Mucosa of descending colon (tissue), 3 donors: ENCODE measurements around the gene ARHGEF10L. TPM values are rescaled to one million over a fixed set of nuclear protein-coding genes. Genes with fewer than 3 reads are reported as not detected.

Experiments
- ATAC-seq: fragments of 200-7000 bp; cut with Tn5 transposase; one replicate; pipeline ENCODE4 v1.9.1; 2020; ENCODE audit warnings: mild to moderate bottlenecking, moderate library complexity
- DNase-seq, 3 donors: peaks; one replicate each; pipeline ENCODE4 v3.0.0-alpha.2; 2020
- H3K36me3 ChIP-seq: fragments of 200-600 bp; one replicate; pipeline ENCODE4 v1.8.0; 2021; ENCODE audit warnings: low read depth, mild to moderate bottlenecking
- H3K4me1 ChIP-seq: fragments of 200-600 bp; one replicate; pipeline ENCODE4 v1.8.0; 2021; ENCODE audit warnings: low read depth, mild to moderate bottlenecking
- H3K4me3 ChIP-seq: fragments of 200-600 bp; one replicate; pipeline ENCODE4 v1.8.0; 2021; ENCODE audit warnings: mild to moderate bottlenecking
- H3K9me3 ChIP-seq: fragments of 200-600 bp; one replicate; pipeline ENCODE4 v1.8.0; 2021; ENCODE audit warnings: mild to moderate bottlenecking
- intact Hi-C, 2 donors: fragments of 100-400 bp; cut with DNase I in 1 of 2; cut with micrococcal nuclease in 1 of 2; formaldehyde crosslinking; loops; one replicate each; pipeline versions ENCODE4 v1.11.0 to v1.11.1; 2022; cut with DNase I, micrococcal nuclease
- total RNA-seq, 3 donors: library from RNA; stranded (reverse); fragmentation: NEBNext Ultra II Directional in 2 of 3; extraction: Animal tissue kit (Norgen Biotek cat#: 25700) in 2 of 3; gene quantifications; one replicate each; pipeline versions ENCODE4 v1.2.1 to v1.2.4, GENCODE V29; 2021 to 2023
- TF ChIP-seq, protein P1 (sequence below): fragments of 200-600 bp; IDR thresholded peaks from one replicate; pipeline ENCODE4 v1.8.0; 2022; ENCODE audit warnings: antibody characterized with exemption, mild to moderate bottlenecking
- donor health status: DM: no; HTN: no; CAD: no; lungs with moderate emphysema.
- donor health status: DM: no; HTN: no; CAD: no.
- donor health status: DM: no; HTN: yes; CAD: no.

Gene ARHGEF10L
- total RNA-seq, 3 donors from 2014 or later: 87.6 to 146 (median 144) TPM

DNA sequence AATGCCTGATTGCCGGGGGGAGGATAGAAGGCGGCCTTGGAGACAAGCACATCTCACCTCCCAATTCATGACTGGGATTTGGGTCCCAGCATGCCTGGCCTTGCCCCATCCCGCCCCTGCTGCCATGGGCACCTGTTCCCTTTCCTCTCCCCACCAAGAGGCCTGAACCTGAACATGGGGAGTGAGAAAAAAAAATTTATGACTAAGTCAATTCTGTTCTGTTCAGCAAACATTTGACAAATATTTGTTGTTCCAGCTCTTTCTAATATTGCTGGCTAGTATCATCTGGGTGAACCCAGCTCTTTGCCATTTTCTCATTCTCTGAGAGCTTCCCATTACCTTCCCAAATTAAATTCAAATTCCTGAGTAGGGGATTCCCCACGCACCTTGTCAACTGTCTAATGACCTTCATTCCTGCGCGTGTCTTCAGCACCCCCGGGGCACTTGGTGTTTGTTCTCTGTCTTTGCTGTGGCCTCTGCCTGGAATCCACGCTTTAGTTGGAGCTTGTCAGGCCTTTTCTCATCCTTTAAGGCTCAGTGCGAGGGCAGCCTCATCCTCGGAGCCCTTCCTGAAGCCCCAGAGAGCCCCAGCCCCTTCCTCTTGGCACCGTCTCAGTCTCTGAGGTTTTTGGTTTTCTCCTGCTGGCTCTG is 42.8 kb downstream of the ARHGEF10L start:
- no peak overlapping the region for H3K4me3 ChIP-seq
- intact Hi-C loops: no loop called here
- ATAC-seq (peak; percentile 4), DNase-seq (peak in 1 of 3 donors; percentile 49)
- TF ChIP-seq, protein P1, sequence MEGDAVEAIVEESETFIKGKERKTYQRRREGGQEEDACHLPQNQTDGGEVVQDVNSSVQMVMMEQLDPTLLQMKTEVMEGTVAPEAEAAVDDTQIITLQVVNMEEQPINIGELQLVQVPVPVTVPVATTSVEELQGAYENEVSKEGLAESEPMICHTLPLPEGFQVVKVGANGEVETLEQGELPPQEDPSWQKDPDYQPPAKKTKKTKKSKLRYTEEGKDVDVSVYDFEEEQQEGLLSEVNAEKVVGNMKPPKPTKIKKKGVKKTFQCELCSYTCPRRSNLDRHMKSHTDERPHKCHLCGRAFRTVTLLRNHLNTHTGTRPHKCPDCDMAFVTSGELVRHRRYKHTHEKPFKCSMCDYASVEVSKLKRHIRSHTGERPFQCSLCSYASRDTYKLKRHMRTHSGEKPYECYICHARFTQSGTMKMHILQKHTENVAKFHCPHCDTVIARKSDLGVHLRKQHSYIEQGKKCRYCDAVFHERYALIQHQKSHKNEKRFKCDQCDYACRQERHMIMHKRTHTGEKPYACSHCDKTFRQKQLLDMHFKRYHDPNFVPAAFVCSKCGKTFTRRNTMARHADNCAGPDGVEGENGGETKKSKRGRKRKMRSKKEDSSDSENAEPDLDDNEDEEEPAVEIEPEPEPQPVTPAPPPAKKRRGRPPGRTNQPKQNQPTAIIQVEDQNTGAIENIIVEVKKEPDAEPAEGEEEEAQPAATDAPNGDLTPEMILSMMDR: no peak
- H3K9me3 ChIP-seq: no peaks in the 10 kb centered on the region
- H3K4me1 ChIP-seq: peaks cover 40% of the 10 kb centered on the region
- H3K36me3 ChIP-seq: no peaks in the 10 kb centered on the region

DNA sequence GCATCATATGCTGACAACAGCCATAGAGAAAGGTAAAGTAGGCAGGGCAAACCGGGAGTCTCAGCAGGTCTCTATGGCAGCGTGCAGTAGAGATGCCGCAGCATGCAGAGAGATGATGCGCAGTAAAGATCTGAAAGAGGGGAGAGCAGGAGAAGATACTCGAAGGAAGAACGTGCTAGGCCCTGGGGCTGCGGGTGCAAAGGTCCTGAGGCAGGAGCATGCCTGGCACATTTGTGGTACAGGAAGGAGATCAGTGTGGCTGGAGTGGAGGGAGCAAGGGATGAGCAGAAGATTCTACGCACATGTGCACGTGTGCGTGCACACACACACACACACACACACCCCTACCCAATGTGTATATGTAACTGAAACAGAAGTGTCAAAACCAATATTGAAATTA is 45.0 kb downstream of the ARHGEF10L start:
- DNase-seq: no peak
- H3K4me1 ChIP-seq: peaks cover 42% of the 10 kb centered on the region
- no peak overlapping the region for H3K4me3 ChIP-seq
- intact Hi-C loops: no loop called here
- TF ChIP-seq, protein P1: no peak
- no peaks in the 10 kb centered on the region for H3K36me3 ChIP-seq
- H3K9me3 ChIP-seq: no peaks in the 10 kb centered on the region
- ATAC-seq: no peak

DNA sequence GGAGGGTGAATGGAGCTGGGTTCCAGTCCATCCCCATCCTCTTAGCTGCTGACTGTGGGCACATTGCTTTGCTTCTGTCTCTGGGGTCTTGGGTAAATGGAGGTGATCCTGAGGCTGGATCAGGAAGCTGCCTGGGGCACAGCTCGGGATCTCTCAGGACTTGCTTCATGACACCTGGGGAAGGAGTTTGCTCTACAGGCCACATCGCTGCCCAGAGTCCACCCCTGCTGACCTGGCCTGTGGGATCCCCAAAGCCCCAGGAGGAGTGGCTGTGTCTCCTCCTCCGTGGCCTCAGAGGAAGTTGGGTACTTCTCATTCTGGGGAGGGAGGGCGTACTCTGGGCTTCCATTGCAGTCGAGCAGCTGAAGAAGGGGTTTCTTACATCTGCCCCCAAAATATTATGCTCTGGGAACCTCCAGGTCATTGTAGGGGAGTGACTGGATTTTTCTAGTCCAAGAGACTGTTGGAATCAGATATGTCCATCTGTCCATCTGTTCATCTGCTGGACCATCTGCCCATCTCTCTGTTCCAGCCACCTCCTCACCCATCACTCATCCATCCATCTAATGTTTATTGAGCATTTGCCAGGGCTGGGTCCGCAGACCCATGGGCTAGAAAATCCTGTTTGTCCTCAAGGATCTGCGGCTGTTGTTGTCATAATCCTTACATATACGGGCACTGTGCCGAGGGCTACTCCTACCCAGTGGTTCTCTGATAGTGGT is 45.9 kb downstream of the ARHGEF10L start:
- peaks cover 43% of the 10 kb centered on the region for H3K4me1 ChIP-seq
- H3K4me3 ChIP-seq: no peak overlapping the region
- DNase-seq (no peak), ATAC-seq (no peak)
- H3K36me3 ChIP-seq: no peaks in the 10 kb centered on the region
- intact Hi-C loops: no loop called here
- H3K9me3 ChIP-seq: no peaks in the 10 kb centered on the region
- TF ChIP-seq, protein P1: no peak

DNA sequence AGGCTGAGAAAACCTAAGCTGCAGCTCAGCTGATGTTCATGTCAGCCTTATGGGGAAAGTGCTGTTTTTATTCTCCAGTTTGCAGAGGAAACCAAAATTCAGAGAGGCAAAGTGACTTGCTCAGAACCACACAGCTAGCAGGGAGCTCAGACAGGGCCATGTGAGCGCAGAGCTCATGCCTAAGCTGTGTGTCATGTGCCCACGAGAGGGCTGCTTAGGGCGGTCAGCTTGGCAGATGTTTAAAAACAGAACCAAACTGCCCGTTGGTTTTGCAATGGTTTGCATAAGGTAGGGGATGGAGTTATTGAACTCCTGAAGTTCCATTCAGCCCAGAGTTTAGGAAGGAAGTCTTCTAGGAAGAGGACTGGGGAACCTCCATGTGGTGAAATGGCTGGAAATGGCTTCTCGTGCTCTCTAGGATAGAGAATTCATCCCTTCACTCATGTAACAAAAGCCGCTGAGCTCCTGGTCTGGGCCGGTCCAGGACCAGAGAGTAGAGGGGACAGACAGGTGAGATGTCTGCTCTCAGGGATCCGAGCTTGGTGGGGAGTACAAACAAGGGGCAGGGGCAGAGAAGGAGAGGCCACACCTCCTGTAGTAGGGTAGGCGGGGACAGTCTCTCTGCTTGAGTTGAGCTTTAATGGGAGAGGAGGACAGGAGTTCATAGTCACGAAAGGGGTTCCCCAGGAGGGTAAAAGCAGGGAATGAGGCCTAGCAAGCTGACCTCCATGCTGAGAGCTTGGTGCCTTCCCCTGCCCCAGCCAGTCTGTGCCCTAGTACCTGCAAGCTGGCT is 46.9 kb downstream of the ARHGEF10L start:
- peaks cover 43% of the 10 kb centered on the region for H3K4me1 ChIP-seq
- peak in 2 of 3 donors; percentile 50 to 59 for DNase-seq

DNA sequence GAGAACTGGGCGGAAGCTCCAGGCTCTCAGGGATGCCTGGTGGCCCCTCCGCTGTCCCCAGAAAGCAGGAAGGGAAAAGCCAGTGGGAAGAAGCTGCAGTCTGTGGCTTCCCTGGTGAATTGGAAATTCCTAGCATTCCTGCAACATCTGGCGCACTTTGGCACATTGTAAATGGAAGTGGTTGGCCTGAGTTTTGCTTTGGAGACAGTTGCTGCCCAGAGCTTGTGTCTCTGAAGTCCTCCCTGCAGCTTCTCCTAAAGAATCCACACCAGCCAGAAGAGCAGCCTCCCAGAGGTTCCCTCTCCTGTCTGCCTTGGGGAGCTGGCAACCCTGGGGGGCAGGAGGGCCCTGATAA is 48.2 kb downstream of the ARHGEF10L start:
- peaks cover 42% of the 10 kb centered on the region for H3K4me1 ChIP-seq

More for the DNA sequence above, 46.9 kb downstream of the ARHGEF10L start:
- peak; percentile 10 for ATAC-seq
- Histone ChIP-seq H3K36me3 (no peaks in the 10 kb centered on the region), H3K4me3 (no peak overlapping the region), H3K9me3 (no peaks in the 10 kb centered on the region)
- intact Hi-C loops: no loop called here
- TF ChIP-seq, protein P1: no peak

More for the DNA sequence above, 48.2 kb downstream of the ARHGEF10L start:
- TF ChIP-seq, protein P1: no peak
- Histone ChIP-seq H3K4me3 (no peak overlapping the region), H3K36me3 (no peaks in the 10 kb centered on the region), H3K9me3 (no peaks in the 10 kb centered on the region)
- DNase-seq: peak in 1 of 3 donors; percentile 42
- intact Hi-C loops: no loop called here
- peak; percentile 7 for ATAC-seq
